GM18526 (cell line): ENCODE measurements around the gene F2.

Experiments used
- POLR2A ChIP-seq: IDR thresholded peaks from 3 replicates; pipeline ENCODE4 v1.6.1; 2011; ENCODE audit not compliant: insufficient read length; ENCODE audit errors: extremely low read depth

Gene F2

DNA sequence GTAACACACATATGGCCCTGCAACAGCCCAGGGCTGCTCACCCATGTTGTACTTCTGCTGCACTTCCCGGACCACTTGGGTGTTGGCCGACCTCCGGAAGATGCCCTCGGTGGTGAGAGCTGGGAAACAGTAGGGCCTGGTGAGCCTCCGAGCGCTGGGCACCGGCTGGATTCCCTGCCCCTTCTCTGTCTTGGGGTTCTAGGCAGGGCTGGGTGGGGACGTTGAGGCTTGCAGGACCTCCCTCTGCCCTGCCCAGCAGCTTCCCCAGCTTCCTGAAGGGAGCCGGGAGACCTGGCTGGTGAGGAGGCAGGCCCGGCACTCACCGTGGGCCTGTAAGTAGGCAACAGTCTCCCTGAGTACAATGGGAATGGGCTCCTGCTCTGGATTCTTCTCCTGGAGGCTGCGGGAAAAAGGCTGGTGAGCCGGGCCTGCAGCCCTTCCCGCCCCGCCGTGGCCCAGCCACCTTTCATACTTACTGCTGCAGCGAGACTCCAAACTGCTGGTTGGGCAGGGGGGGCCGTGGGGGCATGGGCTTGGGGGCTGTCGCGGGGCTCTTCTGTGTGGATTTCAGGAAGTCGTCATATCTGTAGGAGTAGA lies 38.8 kb upstream of the F2 start:
- no peak for TF ChIP-seq POLR2A

DNA sequence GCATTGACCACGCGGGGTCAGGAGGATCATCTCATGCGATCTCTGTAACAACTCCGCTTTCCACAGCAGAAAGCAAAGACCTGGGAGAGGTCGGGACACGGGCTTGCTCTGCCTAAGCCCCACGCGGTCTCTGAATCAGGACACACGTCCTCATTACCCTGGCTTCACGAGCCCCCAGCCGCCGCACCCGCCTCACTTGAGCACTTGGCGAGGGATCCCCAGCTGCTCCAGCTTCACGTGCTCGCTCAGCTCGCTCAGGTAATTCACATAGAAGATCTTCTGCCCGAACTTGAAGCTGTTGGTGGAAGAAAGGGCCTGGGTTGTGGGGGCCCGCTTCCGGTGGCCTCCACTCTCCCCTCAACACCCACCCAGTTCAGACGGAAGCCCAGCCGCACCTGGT lies 38.2 kb upstream of the F2 start:
- TF ChIP-seq POLR2A, result no peak

DNA sequence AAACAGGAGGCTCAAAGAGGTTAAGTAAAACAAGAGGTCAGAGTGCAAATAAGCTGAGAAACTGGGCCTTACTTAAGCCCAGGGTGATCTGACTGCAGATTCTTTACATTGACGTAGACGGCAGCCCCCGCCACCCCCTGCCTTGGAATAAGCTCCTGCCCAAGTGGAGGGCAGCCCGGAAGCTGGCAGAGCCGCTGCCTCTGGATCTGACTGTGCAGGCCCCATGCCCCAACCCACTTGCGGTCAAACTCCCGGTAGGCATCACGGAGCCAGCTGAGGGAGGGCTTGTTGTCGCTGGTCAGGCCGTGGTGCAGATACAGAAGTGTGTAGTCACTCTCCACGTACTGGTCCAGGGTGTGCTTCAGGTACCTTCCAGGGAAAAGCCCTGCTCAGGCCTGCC lies 37.2 kb upstream of the F2 start:
- no peak for TF ChIP-seq POLR2A

DNA sequence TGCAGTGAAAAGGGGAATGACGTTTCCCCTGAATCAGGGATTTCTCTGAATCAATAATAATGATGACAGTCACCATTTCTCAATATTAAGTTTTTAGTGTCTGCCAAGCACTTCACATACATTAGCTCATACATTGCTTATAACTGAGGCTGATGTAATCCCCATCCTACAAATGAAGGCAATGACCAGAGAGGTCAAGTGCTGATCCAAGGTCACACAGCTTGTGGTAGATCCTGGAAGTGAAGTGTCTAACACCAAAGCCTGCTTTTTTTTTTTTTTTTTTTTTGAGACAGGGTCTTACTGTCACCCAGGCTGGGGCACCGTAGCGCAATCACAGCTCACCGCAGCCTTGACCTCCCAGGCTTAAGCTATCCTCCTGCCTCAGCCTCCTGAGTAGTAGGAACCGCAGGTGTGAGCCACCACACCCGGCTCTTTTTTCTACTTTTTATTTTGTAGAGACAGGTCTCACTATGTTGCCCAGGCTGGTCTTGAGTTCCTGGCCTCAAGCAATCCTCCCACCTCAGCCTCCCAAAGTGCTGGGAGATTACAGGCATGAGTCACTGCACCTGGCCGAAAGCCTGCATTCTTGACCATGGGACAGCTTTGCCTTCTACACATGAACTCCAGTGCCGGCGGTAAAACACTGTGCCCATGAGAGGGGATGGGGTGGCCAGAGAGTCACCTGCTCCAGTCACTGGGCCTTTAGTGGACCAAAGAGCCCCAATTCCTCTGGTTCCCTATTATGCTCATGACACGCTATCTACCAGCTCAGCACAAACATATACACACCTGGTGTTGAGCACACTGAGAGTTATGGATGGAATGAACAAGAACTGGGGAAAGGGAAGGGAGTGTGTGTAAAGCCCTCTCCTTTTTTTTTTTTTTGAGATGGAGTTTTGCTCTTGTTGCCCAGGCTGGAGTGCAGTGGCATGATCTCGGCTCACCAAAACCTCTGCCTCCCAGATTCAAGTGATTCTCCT lies 36.0 kb upstream of the F2 start:
- TF ChIP-seq POLR2A, result no peak

DNA sequence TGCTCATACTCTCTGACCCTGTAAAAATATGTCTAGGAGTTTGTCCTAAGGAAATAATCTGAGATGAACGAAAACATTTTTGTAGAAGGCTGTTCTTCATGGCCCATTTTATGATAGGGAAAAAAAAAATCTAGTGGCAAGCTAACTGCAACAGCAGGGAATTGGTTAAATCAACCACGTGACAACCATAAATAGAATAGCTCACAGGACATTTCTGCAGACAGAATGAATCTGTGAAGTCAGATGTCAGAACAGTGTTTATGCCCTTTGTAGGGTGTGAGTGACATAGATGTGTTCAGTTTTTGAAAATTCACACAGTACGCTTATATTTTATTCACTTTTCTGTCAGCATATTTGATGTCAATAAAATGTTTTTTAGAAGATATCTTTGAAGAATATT lies 34.6 kb upstream of the F2 start:
- TF ChIP-seq POLR2A, result no peak

DNA sequence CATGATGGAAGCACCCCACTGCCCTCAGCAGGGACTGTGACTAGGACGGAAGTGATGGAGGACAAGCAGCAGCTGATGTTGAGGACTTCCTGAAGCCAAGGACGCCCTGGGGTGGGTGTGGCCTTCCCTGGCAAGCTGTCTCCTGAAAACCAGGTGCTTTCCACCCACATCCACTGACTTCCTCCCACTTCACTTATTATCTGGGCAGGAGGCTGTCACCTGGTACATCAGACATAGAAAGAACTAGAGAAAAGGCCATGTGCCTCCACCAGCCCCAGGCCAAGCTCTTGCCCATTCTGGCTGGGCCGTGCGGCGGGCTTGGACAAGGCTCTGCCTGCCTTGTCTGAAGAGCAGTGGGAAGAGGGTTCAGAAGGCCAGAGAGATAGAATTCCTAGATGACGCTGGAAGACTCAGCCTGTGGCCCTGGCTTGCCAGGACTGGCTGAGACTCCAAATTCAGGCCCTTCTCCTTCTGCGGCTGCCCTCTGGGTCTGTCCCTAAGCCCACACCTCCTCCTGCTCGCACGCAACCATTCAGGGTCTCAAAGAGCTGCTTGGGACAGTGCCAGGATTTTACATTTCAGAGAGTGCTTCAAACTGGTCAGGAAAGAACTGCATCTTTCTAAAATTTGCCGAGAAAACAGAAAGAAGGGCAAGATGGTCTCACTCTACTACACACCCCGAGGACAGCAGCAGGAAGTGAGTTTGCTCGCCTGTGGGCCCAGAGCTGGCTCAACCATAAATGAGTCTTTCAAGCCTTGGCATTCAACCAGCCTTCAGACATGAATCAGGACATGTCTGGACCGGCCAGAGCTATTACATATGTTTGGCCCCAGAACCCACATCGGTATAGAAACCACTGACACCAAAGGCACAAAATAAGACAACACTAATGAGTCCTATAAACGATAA lies 31.9 kb upstream of the F2 start:
- no peak for TF ChIP-seq POLR2A

DNA sequence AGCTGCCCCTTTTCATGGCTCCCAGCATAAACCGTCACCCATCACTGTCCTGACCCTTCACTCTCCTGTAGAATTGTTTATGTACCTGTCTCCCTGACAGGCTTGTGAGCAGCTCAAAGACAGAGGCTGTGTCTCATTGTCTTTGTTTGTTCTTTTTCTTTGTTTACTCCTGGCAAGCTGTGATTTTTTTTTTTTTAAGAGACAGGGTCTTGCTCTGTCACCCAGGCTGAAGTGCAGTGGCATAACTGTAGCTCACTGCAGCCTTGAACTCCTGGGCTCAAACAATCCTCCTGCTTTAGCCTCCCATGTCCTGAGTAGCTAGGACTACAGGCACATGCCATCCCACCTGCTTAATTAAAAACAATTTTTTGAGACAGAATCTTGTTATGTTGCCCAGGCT lies 28.3 kb upstream of the F2 start:
- no peak for TF ChIP-seq POLR2A

DNA sequence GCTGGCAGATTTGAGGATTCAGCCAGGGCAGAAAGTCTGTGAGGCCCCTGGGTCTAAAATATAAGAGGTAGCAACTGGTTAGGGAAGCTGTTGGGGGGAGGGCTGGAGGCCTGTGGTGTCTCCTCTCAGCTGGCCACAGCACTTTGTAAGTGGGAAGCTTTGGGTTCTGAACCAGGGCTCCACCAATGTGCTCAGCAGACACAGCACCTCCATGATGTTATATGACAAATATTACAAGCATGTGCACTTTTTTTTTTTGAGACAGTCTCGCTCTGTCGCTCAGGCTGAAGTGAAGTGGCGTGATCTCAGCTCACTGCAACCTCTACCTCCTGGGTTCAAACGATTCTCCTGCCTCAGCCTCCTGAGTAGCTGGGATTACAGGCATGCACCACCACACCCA lies 26.6 kb upstream of the F2 start:
- TF ChIP-seq POLR2A, result no peak

DNA sequence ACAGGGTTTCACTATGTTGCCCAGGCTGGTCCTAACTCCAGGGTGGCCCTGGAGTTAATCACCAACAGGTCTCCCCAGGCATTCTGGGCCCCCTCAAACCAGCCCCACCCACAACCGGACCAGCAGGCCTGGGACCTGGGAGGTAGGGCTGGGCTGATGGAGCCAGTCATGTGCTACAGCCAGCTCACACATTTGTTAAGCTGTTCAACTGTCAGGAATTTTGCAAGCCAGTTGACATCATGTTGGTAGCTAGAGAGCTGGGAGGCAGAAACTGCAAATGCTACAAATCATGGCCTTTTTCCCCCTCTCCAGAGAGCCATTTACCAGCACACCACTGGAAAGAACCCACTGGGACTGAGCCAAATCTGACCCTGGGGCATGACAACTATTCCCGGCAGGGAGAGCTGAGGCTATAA lies 25.4 kb upstream of the F2 start:
- no peak for TF ChIP-seq POLR2A

DNA sequence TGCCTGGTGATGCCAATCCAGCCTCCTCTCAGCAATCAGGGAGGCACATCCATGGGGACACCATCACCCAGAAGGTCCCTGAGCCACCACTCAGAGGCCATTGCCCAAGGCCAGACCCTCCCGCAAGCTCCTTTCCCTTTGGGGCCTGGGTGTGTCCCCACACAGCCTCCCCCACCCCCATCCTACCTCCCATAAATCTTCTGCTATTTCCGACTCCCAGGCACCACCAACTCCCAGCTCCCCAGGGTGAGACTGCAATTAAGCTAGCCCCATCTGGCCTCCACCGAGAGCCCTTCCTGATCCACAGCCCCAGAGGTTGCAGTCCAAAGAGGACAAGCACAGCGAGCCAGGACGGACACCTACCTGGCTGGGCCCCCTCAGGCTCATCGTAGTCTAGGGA lies 24.9 kb upstream of the F2 start:
- no peak for TF ChIP-seq POLR2A

DNA sequence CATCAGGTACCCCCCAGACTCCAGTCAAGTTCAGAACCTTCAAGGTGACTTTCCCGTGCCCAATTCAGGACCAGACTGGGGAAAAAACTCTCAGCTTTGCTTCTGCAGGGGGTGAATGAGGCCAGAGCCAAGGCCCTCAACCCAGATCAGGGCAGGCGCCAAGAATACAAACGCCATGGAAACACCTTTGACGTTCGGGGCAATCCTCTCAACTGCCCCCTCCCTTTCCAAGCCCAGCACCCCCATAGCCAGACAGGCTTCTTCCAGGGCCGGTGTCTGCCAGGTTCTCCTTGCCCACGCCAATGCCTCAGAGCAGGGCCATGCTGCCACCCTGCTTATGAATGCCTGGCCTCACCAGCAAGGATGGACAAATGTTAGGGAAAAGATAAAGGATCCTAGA lies 24.4 kb upstream of the F2 start:
- TF ChIP-seq POLR2A, result no peak

DNA sequence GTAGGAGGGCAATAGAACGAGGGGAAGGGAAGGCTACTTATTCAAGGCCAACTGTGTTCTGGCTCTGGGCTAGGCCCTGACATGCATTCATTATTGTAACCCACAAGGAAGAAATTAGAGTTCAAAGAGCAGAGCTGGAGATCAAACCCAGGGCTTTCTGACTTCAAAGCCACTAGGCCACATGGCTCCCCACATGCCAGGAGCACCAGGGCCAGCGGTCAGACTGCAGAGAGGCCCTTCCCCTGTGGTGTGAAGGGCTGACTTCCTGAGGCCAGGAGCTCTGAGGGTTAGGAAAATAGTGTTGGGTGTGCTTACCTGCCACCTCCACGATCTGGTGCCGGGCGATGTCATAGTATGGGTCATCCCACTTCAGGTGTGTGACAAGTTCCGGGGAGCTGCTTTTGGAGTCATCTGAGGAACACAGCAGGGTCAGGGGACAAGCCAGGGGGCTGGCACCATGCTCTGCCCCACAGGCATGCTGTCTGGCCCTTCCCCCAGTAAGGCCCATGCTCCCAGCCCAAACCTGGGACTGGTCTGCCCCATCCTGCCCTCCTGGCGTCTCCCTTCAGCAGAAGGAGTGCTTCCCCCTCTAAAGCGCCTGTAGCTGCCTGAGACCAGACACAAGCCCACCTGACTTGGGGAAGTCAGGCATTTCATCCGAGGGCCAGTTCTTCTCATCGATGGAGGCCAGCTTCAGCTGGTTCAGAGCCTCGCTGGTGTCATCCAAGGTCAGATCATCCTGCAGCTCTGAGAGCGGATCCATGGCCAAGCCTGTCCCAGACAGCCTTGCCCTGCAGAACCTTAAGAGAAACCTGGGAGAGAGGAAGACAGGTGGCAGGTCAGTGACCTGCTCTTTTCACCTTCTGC lies 23.4 kb upstream of the F2 start:
- TF ChIP-seq POLR2A, result no peak

DNA sequence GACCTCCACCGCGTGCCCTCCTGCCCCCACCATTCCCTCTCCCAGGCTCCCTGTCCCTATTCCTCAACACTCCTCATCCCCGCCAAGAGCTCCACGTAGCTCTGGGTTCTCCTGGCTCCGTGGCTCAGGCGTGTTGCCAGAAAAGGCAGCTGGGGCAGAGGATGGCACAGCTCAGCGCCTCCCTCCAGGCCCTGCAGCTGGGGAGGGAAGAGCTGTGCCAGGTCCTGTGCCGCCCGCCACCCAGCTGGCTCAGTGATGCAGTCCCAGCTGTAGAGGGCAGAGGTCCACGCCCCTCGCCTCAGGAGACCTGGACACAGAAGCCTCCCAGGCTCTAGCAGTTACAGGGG lies 22.8 kb upstream of the F2 start:
- TF ChIP-seq POLR2A, result no peak

DNA sequence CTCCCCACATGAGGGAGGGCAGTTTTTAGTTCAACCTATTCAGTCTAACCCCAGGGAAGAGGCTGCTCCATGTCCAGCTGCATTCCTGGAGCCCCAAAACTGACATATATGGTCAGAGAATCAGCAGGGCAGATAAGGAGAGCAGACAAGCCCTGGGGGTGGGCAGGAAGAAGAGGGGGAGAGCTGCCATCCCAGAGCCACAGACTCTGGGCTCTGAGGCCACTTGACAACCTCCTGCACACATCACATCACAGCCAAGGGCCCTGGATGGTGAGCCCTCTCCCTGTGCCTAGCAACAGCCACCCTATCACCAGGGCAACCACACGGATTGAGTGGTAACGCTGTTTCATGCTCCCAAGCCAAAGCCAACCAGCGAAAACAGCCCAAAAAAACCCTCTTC lies 21.7 kb upstream of the F2 start:
- TF ChIP-seq POLR2A, result no peak

DNA sequence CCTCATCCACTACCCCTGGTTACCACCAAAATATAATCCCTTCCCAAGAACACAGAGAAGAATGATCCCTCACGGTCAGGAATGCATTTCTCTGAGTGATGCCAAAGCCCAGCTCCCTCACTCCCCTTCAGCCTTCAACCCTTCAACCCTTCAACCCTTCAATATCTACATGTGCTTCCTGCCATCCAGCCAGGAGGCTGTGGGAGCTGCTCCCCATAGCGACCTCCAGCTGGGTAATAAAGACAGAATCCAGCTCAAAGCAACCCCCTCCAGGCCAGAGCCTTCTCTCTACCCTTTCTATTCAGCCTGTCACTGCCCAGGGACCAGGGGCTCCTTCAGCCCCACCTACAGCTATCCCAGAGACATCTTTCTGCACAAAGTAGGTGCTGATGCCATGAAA lies 21.3 kb upstream of the F2 start:
- TF ChIP-seq POLR2A, result no peak
